ENCODE data around the gene THAP10. TPM values are rescaled to one million over a fixed set of nuclear protein-coding genes. Genes with fewer than 3 reads are reported as not detected.

THAP10 gene
- total and polyA plus RNA-seq, 10 donors = 0.41 to 1.4 (median 0.78) TPM

DNA sequence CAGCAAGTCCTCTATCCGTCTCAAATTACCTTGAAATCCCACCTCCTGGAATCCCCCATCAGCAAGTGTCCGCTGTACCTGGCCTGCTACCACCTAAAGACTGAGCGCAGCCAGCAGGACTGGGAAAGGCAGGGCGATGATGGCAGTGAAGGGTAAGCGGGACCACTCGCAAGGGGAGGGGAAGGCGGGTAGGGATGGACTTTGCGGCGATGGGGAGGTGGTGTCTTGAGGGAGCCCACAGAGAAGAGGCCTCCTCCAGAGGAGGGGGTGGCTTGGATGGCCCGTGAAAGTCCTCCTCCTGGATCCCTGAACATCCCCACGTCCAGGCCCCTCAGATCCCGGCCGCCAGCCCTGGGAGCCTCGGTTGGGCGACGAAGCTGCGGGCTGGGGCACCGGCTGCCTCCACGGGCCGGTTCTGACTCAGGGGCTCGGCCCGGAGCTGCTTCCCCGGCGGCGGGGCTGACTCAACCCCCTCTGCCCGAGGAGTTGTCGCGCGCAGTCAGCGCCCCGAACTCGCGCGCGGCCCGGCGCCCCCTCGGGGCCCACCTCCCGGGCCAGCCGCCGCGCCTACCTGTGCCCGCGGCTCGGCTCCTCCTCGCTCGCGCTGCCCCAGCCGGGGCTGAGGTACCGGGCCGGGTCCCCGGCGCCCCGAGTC, 38.8 kb downstream of the THAP10 start:
- Histone ChIP-seq H3K36me3 (no peaks in the 10 kb centered on the region), H3K4me1 (peaks cover 0 to 17% (median 9%) of the 10 kb centered on the region in 6 donors), H3K9me3 (no peaks in the 10 kb centered on the region), H3K4me3 (peak overlapping the region; percentile 33 to 76 (median 46)), H3K27me3 (replicated peaks in 1 of 7) (peaks cover 3 to 68% (median 17%) of the 10 kb centered on the region in 7 donors), H3K27ac (peak overlapping the region in 5 of 8 donors; percentile 16 to 62 (median 55))
- intact Hi-C loops (cut with DNase I; ENCODE audit: low total_unique reads) = no loop called here
- WGBS, 5 donors = 10 to 32% (median 12%) methylated on average over 17 to 54 of the region's 54 CpGs
- no peak for DNase-seq
- TF ChIP-seq, protein P1, sequence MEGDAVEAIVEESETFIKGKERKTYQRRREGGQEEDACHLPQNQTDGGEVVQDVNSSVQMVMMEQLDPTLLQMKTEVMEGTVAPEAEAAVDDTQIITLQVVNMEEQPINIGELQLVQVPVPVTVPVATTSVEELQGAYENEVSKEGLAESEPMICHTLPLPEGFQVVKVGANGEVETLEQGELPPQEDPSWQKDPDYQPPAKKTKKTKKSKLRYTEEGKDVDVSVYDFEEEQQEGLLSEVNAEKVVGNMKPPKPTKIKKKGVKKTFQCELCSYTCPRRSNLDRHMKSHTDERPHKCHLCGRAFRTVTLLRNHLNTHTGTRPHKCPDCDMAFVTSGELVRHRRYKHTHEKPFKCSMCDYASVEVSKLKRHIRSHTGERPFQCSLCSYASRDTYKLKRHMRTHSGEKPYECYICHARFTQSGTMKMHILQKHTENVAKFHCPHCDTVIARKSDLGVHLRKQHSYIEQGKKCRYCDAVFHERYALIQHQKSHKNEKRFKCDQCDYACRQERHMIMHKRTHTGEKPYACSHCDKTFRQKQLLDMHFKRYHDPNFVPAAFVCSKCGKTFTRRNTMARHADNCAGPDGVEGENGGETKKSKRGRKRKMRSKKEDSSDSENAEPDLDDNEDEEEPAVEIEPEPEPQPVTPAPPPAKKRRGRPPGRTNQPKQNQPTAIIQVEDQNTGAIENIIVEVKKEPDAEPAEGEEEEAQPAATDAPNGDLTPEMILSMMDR (IDR thresholded peaks at IDR 0.05 in 8 of 11, conservative IDR thresholded peaks at IDR 0.05 in 3 of 11) = no peak
- TF ChIP-seq POLR2AphosphoS5 (IDR thresholded peaks at IDR 0.05) (no peak), POLR2A (IDR thresholded peaks at IDR 0.05) (no peak)

DNA sequence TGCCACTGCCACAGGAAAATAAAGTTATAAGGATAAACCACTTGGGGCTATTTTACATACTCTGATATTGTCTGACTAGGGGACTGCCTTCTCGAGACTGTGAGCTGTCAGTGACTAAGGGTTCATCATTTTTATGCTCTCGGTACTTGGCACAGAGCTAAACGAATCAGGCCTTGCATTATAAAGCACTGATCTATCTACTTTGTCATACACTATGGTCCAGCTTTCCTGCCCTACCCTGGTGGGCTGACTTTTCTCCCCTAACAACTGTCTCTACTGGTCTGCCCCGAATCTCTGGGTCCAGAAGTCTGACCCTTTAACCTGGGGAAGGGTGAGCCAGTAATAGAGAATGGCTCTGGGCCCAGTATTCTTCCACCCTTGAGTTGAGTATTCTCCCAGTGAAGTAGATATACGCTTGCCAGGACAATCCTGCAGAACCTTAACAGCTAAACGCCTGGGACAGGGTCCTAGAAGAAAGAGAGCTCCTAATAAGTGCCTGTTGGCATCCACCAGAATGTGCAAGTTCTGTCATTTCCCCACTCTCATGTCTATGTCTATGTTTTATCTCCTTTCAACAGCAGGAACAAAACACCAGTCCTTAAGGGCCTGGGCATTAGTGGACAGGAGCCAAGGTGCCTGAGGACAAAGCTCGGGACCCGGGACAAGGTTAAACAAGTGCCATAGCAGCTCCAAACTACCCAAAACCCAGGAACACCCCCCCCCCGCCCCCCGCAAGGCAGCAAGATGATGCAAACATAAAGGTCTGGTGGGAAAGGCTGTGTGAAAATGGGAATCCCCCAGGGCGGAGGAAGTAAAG, 39.5 kb downstream of the THAP10 start:
- Histone ChIP-seq H3K36me3 (no peaks in the 10 kb centered on the region), H3K27me3 (replicated peaks in 1 of 7) (peaks cover 3 to 69% (median 22%) of the 10 kb centered on the region in 7 donors), H3K4me3 (peak overlapping the region in 2 of 8 donors; percentile 63 to 76), H3K9me3 (no peaks in the 10 kb centered on the region), H3K4me1 (peaks cover 0 to 17% (median 9%) of the 10 kb centered on the region in 6 donors), H3K27ac (no peak overlapping the region)
- DNase-seq = no peak
- WGBS, 5 donors = 71 to 78% (median 75%) methylated on average over 11 of the region's 11 CpGs
- no peak for TF ChIP-seq POLR2AphosphoS5 (IDR thresholded peaks at IDR 0.05)
- TF ChIP-seq POLR2A (IDR thresholded peaks at IDR 0.05) = no peak
- TF ChIP-seq, protein P1 (IDR thresholded peaks at IDR 0.05 in 8 of 11, conservative IDR thresholded peaks at IDR 0.05 in 3 of 11) = no peak
- intact Hi-C loops (cut with DNase I; ENCODE audit: low total_unique reads) = no loop called here

DNA sequence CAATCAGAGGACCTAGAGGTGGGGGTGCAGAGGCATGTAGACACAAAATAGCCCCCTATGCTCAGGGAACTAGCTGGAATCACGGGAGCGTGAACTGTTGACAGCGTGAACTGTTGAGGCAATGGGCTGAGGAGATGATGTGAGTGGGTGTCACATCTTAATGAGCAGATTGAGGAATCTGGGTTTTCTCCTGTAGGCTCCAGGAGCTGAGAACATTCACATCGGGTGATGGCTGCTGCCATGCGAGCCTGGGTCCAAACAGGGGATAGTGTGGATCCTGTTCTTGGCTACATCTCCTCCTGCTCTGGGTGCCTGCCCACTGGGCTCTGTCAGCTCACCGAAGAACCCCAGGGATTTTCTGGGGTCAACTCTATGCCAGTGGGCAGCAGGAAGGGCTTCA, 40.3 kb downstream of the THAP10 start:
- no peak for TF ChIP-seq POLR2A (IDR thresholded peaks at IDR 0.05)
- Histone ChIP-seq H3K36me3 (no peaks in the 10 kb centered on the region), H3K27ac (no peak overlapping the region), H3K27me3 (replicated peaks in 1 of 7) (peaks cover 3 to 69% (median 22%) of the 10 kb centered on the region in 7 donors), H3K9me3 (no peaks in the 10 kb centered on the region), H3K4me1 (peaks cover 0 to 17% (median 9%) of the 10 kb centered on the region in 6 donors), H3K4me3 (no peak overlapping the region)
- intact Hi-C loops (cut with DNase I; ENCODE audit: low total_unique reads) = no loop called here
- DNase-seq = no peak
- WGBS, 5 donors = 93 to 99% (median 95%) methylated on average over 3 to 6 of the region's 6 CpGs

DNA sequence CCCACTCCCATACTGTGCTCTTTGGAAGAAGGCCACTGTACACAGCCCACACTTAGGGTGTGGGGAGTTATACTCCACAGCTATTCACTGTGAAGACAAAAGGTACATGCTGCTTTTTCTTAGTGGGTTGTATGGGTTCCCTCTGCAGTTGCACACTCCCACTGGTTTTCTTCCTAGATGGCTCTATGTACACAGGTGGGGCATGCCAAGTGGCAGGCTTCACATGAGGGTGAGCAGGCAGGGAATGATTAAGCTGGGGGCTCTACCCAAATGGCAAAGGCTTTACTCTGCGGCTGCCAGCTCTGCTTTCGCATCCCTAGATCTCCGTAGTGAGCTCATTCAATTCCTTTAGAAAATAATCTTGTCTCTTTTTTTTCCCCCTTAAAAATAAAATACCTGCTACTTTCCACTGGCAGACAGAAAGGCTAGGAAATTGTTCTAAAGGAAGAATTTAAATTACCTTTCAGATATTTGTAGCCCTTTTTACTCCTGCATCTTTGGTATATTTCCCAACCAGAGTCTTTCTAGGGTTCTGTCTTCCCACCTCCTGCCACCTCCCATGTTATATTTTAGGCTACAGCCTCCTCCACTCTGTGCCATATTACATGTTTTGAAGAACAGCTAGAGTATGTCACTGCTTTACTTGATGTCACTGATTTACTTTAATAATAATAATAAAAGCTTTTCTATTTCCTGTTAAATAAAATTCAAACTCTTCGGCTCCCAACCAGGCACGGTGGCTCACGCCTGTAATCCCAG, 46.5 kb downstream of the THAP10 start:
- H3K4me3 ChIP-seq = no peak overlapping the region
- no peak overlapping the region for H3K27ac ChIP-seq
- H3K36me3 ChIP-seq = no peaks in the 10 kb centered on the region
- DNase-seq = no peak
- no peak for TF ChIP-seq POLR2AphosphoS5 (IDR thresholded peaks at IDR 0.05)
- TF ChIP-seq, protein P1 (IDR thresholded peaks at IDR 0.05 in 8 of 11, conservative IDR thresholded peaks at IDR 0.05 in 3 of 11) = no peak
- intact Hi-C loops (cut with DNase I; ENCODE audit: low total_unique reads) = no loop called here
- no peaks in the 10 kb centered on the region for H3K9me3 ChIP-seq
- WGBS, 5 donors = 93 to 97% (median 94%) methylated on average over 6 of the region's 6 CpGs
- H3K4me1 ChIP-seq = no peaks in the 10 kb centered on the region
- H3K27me3 ChIP-seq (replicated peaks in 1 of 7) = peaks cover 0 to 37% (median under 1%) of the 10 kb centered on the region in 7 donors
